GM19324 (cell line): ENCODE results near the gene CAMK1D.
"Not testable (repeated sequence)": the region's sequence is repeated elsewhere in the genome, so short reads cannot be mapped to it uniquely, and the experiment has no call there.

Source experiments
- ATAC-seq: cut with Tn5 transposase; IDR thresholded peaks from one replicate; pipeline ENCODE4 v1.9.1; 2021; ENCODE audit warnings: mild to moderate bottlenecking, moderate library complexity; ENCODE audit not compliant: unreplicated experiment, low FRiP score

CAMK1D gene

GRCh38 chr10:12420530-12421120 is 71.3 kb downstream of the CAMK1D start:
- ATAC-seq: no peak

DNA sequence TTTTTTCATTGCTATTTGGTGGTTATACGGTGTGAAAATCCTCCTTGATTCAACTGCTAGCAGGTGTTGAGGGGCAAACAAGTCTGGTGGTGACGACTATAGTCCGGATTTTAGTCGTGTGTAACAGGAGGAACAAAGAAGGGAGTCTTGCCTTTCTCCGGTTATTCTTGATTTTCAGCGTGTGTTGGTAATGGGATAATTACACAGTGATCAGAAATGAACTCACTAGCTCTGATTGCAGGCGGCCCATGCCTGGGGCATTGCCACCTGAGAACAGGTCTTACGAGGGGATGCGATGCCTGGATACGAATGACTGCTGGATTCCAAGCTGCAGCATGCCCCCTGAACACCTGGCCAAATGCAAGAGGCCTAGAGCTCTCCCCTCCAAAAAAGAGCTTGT is 72.8 kb downstream of the CAMK1D start:
- ATAC-seq: no peak

DNA sequence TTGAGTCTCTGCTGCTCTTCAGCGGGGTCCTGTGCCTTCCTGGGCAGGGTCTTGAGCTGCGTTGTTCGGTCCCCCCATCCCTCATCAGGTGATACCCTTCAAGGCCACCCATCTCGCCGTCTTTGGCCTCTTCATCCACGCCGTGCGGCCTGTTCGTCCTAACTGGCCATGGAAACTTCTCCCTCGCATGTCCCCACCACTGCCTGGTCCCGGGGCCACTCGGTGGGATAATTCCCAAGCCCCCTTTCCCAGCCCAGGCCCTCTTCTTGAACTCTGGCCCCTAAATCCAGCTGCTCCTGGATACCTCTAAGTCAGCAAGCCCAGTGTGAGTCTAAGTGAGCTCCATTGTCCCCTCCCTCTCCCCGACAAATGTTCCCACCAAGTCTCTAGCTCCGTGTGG is 74.5 kb downstream of the CAMK1D start:
- ATAC-seq: no peak

GRCh38 chr10:12427276-12427675 is 77.9 kb downstream of the CAMK1D start:
- ATAC-seq: no peak

- no peak for ATAC-seq
Observed at GRCh38 chr10:12428447-12429135, 79.2 kb downstream of the CAMK1D start.

- ATAC-seq: no peak
Observed at GRCh38 chr10:12430406-12430982, 81.1 kb downstream of the CAMK1D start.

- no peak for ATAC-seq
Observed at GRCh38 chr10:12431151-12432101, 82.1 kb downstream of the CAMK1D start.

DNA sequence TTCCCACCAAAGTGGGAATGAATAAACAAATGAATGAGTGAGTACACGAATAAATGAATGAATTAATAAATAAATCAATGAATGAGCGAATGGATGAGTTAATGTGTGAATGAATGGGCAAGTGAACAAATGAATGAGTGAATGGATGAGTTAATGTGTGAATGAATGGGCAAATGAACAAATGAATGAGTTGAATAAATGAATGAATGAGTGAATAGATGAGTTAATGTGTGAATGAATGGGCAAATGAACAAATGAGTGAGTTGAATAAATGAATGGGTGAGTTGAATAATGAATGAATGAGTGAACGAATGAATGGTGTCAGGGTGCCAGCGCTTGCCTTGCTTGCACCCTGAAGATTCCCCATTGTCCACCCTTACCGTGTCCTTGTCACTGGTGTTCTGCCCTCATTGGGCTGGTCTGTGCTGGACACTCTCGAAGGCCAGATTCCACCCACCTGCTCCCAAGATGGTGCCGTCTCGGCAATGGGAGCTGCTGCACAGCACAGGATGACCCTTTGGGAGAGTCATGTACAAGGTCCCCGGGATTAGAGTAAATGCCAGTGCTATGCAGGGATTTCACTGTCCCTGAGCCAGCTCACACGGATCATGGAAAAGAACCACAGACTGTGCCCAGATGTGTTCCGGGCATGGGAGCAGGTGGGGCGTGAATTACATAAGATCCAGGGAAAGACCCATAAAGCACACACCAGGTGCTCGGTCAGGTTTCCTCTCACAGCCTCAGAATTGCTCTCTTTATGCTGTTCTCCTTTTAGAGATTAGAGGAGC is 83.2 kb downstream of the CAMK1D start:
- no peak for ATAC-seq

GRCh38 chr10:12434277-12434676 is 84.9 kb downstream of the CAMK1D start:
- ATAC-seq: no peak

DNA sequence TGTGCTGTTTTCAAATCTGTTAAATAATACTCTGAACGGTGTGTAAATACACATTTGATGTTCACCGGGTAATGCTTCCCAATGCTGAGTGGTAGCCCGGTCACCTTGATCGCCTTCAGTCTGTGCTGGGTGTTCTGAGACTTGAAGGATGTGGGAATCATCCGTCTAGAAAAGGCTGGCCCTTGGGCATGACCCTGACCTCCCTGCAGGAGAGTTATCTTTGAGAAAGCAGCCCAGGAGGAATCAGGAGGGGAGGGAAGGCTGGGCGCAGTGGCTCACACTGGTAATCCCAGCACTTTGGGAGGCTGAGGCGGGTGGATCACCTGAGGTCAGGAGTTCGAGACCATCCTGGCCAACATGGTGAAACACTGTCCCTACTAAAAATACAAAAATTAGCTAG is 85.3 kb downstream of the CAMK1D start:
- not testable (repeated sequence) for ATAC-seq

GRCh38 chr10:12435348-12435747 is 86.0 kb downstream of the CAMK1D start:
- no peak for ATAC-seq

DNA sequence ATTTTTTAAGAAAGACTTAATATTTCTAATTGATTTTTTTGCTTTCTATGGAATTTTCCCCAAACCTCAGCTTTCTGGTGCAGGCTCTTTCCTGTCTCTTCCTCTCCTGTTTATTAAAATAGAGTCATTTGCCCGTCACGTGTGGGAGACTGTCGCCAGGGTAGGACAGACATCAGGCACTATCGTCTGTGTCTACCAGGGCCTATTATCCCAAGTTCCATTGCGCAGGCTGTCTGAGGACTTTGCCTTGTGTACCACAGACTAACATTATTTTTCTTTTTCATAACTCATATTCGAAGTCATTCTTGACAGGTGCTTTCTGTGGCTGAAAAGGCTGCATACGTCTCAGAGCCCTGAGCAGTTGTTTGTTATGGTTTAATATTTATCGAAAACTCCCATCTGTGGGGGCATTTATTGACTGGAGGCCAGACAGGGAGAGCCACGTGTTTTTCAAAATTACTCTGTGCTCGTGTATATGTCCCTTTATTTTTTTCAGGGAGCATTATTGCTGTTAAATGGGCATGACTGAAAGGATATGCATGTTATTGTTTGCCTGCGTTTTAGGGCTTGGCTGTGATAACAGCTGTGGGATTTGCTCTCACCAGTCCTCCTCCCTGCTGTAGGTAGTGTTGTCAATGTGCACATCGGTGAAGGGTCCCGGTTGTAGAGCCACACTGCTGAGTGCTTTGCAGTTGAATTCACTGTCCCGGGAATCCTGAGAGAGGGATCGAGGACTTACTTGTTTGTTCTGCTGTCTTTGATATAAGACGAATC is 89.8 kb downstream of the CAMK1D start:
- no peak for ATAC-seq

- not testable (repeated sequence) for ATAC-seq
Observed at GRCh38 chr10:12439767-12440166, 90.4 kb downstream of the CAMK1D start.

DNA sequence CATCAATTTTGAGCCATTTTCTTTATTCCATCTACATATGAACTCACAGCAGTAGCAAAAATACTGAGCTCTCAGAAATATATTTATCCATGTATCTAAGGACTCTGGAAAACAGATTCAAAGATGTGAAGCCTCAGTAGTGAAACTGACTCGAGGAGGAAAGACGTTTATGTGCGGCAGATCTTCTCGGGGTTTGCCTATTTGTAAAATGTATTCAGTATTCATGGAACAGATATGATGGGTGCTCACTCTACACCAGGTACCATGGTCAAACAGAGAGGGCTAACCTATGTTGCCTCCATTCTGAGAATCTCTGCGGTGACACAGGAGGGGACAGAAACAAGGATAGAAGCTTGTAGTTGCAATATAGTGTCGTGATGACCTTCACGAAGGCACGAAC is 93.7 kb downstream of the CAMK1D start:
- ATAC-seq: no peak

GRCh38 chr10:12444981-12445700 is 95.8 kb downstream of the CAMK1D start:
- no peak for ATAC-seq

- ATAC-seq: no peak
Observed at GRCh38 chr10:12445701-12446334, 96.5 kb downstream of the CAMK1D start.

- no peak for ATAC-seq
Observed at GRCh38 chr10:12448340-12448728, 99.0 kb downstream of the CAMK1D start.

DNA sequence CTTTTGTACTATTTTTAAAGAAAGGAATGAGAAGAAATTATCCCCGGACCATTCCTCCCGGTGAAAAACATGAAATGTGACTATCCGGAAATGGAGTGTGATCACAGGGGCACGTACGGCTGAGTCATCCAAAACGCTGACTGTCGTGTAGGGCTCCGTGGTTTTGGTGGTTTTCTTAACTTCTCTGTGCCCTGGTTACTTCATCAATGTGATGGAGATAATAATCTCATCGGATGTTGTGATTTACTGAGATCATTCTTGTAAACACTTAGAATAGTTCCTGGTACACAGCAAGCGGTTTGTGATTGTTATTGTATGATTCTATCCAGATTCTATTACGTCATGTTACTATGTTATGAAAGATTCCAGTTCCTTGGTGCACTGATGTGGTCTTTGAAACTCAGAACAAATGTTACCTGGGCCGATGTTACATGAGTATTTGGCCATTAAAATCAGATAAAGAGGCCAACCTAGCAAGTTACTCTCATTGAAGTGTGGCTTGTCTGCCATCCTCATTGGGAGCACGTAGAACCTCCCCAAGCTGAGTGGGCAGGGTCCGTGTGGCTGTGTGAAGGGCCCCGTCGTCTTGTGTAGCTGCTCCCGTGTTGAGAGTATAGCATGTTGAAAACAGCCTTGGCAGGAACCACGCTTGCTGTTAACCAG is 99.5 kb downstream of the CAMK1D start:
- ATAC-seq: no peak
